ENCODE data around the gene MAP2K2.

GRCh38 chr19:4064496-4065260 lies 59.2 kb downstream of the MAP2K2 start:
- TF ChIP-seq FOXP2 (optimal IDR thresholded peaks at IDR 0.05; ENCODE audit: control extremely low read depth, extremely low read length, insufficient read depth): no peak
- TF ChIP-seq POLR2AphosphoS5 (IDR thresholded peaks at IDR 0.05; ENCODE audit: borderline replicate concordance, low read depth, low read length): no peak

Measured in SK-N-MC (cell line).